ENCODE measurements around the gene TEDC2.

TEDC2 gene

DNA sequence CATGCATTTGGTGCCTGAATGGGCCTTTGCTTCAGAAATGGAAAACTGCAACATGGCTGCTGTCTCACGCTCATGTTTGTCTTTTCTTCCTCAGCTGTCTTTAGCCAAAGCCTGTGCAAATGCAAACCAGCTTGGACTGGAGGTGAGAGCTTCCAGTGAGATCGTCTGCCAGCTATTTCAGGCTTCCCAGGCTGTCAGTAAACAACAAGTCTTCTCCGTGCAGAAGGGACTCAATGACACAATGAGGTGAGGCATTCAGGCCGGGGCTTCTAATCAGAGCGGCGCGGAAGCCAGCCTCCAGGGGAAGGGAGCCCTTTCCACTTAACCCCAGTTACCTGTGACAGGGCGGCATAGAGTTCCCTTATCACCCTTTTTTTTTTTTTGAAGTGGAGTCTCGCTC lies 16.4 kb upstream of the TEDC2 start:
- peaks cover 11% of the 10 kb centered on the region; the same call in 1 of the 2 replicates for H3K36me3 ChIP-seq (ENCODE audit: insufficient read depth)
- no peaks in the 10 kb centered on the region for H4K20me1 ChIP-seq (ENCODE audit: insufficient read depth)
- H3K27me3 ChIP-seq (ENCODE audit: insufficient read depth, low read depth), result no peaks in the 10 kb centered on the region
- no peak for TF ChIP-seq CTCF (conservative IDR thresholded peaks at IDR 0.05; ENCODE audit: low read depth, low read length)
- no peak overlapping the region for H2AFZ ChIP-seq (ENCODE audit: low read depth)
- no peak overlapping the region for H3K27ac ChIP-seq
- no peaks in the 10 kb centered on the region for H3K79me2 ChIP-seq (ENCODE audit: insufficient read depth, low read depth)
- H3K4me2 ChIP-seq, result no peak overlapping the region
- H3K4me3 ChIP-seq (IDR thresholded peaks at IDR 0.05; ENCODE audit: insufficient read depth, low read depth, low read length), result no peak overlapping the region
- H3K9ac ChIP-seq, result no peak overlapping the region
- H3K4me1 ChIP-seq (ENCODE audit: low read depth, poor library complexity, severe bottlenecking), result no peaks in the 10 kb centered on the region

- Histone ChIP-seq H3K79me2 (ENCODE audit: insufficient read depth, low read depth) (no peaks in the 10 kb centered on the region), H3K4me1 (ENCODE audit: low read depth, poor library complexity, severe bottlenecking) (no peaks in the 10 kb centered on the region), H3K4me2 (no peak overlapping the region), H2AFZ (ENCODE audit: low read depth) (no peak overlapping the region), H3K4me3 (IDR thresholded peaks at IDR 0.05; ENCODE audit: insufficient read depth, low read depth, low read length) (no peak overlapping the region), H3K27ac (no peak overlapping the region), H4K20me1 (ENCODE audit: insufficient read depth) (no peaks in the 10 kb centered on the region), H3K36me3 (ENCODE audit: insufficient read depth) (peaks cover 11% of the 10 kb centered on the region; the same call in 1 of the 2 replicates), H3K27me3 (ENCODE audit: insufficient read depth, low read depth) (no peaks in the 10 kb centered on the region), H3K9ac (no peak overlapping the region)
- TF ChIP-seq CTCF (conservative IDR thresholded peaks at IDR 0.05; ENCODE audit: low read depth, low read length), result no peak
Measured at GRCh38 chr16:2447920-2448583, 11.9 kb upstream of the TEDC2 start.

DNA sequence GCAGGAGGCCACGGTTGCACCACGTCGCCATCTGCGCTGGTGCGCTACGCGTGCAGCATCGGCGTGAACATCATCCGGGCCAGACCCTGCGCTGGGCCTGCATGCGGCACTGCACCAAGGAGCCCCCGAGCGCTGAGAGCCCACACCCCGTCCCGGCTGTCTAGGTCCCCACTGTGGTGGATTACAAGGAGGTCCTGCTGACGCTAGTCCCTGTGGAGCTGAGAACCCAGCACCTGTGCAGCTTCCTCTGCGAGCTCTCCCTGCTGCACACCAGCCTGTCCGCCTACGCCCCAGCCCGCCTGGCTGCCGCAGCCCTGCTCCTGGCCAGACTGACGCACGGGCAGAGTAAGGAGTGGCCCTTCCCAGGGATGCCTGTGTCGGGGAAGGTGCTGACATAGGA lies 10.8 kb upstream of the TEDC2 start:
- H3K9ac ChIP-seq, result no peak overlapping the region
- TF ChIP-seq CTCF (conservative IDR thresholded peaks at IDR 0.05; ENCODE audit: low read depth, low read length), result no peak

DNA sequence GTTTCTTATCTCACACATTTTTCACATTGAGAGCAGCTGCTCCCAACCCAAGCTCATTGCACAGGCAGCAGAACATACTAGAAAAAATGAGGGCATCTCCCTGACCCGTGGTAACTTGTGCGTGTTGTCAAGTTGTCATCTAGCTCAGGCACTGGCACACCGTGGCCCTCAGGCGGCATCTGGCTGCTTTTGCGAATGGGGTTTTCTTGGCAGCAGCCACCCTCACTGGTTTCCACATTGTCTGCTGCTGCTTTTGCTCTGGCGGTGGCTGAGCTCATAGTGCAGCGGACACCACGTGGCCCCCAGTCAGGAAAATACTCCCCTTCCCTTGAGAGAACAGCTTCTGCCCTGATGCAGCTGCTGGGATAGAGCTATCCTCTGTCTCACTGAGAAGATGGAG lies 9.4 kb upstream of the TEDC2 start:
- H3K36me3 ChIP-seq (ENCODE audit: insufficient read depth), result peaks cover 17% of the 10 kb centered on the region; the same call in 1 of the 2 replicates
- H3K9ac ChIP-seq, result no peak overlapping the region
- no peaks in the 10 kb centered on the region for H3K79me2 ChIP-seq (ENCODE audit: insufficient read depth, low read depth)
- no peaks in the 10 kb centered on the region for H4K20me1 ChIP-seq (ENCODE audit: insufficient read depth)
- no peak overlapping the region for H2AFZ ChIP-seq (ENCODE audit: low read depth)
- H3K27ac ChIP-seq, result no peak overlapping the region
- no peaks in the 10 kb centered on the region for H3K4me1 ChIP-seq (ENCODE audit: low read depth, poor library complexity, severe bottlenecking)
- no peak for TF ChIP-seq CTCF (conservative IDR thresholded peaks at IDR 0.05; ENCODE audit: low read depth, low read length)
- H3K4me3 ChIP-seq (IDR thresholded peaks at IDR 0.05; ENCODE audit: insufficient read depth, low read depth, low read length), result no peak overlapping the region
- no peaks in the 10 kb centered on the region for H3K27me3 ChIP-seq (ENCODE audit: insufficient read depth, low read depth)
- no peak overlapping the region for H3K4me2 ChIP-seq

More for the DNA sequence above, 10.8 kb upstream of the TEDC2 start:
- Histone ChIP-seq H3K4me1 (ENCODE audit: low read depth, poor library complexity, severe bottlenecking) (no peaks in the 10 kb centered on the region), H3K79me2 (ENCODE audit: insufficient read depth, low read depth) (no peaks in the 10 kb centered on the region), H3K27ac (no peak overlapping the region), H2AFZ (ENCODE audit: low read depth) (no peak overlapping the region), H3K4me3 (IDR thresholded peaks at IDR 0.05; ENCODE audit: insufficient read depth, low read depth, low read length) (no peak overlapping the region), H3K27me3 (ENCODE audit: insufficient read depth, low read depth) (no peaks in the 10 kb centered on the region), H3K36me3 (ENCODE audit: insufficient read depth) (peaks cover 13% of the 10 kb centered on the region; the same call in 1 of the 2 replicates), H3K4me2 (no peak overlapping the region), H4K20me1 (ENCODE audit: insufficient read depth) (no peaks in the 10 kb centered on the region)
